Nephron progenitor cell (in vitro differentiated cells): ENCODE measurements around the gene CFL1.
"Not testable (repeated sequence)": the region's sequence is repeated elsewhere in the genome, so short reads cannot be mapped to it uniquely, and the experiment has no call there.

Experiments
- DNase-seq: peaks from one replicate; pipeline ENCODE4 v3.0.0; 2021
- H3K27ac Mint-ChIP-seq: 2 replicates; pipeline ENCODE4 v1.8.0; 2021; ENCODE audit warnings: mild to moderate bottlenecking, moderate library complexity, mixed read lengths
- H3K27me3 Mint-ChIP-seq: 2 replicates; pipeline ENCODE4 v1.8.0; 2021; ENCODE audit warnings: mild to moderate bottlenecking, low read depth, mixed read lengths; ENCODE audit not compliant: poor library complexity
- H3K36me3 Mint-ChIP-seq: 2 replicates; pipeline ENCODE4 v1.8.0; 2021; ENCODE audit warnings: low read depth, mixed read lengths
- H3K4me1 Mint-ChIP-seq: 2 replicates; pipeline ENCODE4 v1.8.0; 2021; ENCODE audit warnings: mixed read lengths
- H3K4me3 Mint-ChIP-seq: 2 replicates; pipeline ENCODE4 v1.8.0; 2021; ENCODE audit warnings: mild to moderate bottlenecking, moderate library complexity, mixed read lengths
- H3K9me3 Mint-ChIP-seq: 2 replicates; pipeline ENCODE4 v1.8.0; 2021; ENCODE audit warnings: mild to moderate bottlenecking, moderate library complexity, mixed read lengths
- CTCF ChIP-seq: fragments of 200-600 bp; sonication (generic); IDR thresholded peaks from 2 replicates; pipeline ENCODE4 v1.5.0; 2021; ENCODE audit warnings: antibody characterized with exemption

The CFL1 gene

DNA sequence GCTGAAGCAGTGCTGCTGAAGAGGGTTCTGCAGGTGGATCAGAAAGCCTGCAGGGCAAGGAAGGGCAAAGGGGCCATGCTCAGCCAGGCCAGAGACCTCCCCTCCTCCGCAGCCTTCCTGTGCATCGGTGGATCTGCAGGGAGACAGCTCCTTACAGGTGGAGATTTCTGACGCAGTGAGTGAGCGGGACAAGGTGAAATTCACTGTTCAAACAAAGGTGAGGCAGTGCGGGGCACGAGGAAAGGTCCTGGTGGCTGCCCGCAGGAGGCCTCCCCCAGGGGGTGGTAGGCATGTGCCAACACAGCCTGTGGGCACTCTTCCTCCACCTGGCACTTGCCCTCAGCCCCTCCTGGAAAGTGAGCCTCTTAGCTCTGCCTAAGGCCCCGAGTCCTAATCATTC lies 8.6 kb downstream of the CFL1 start:
- Mint-ChIP-seq H3K36me3 (peaks cover 26% of the 10 kb centered on the region), H3K4me1 (peaks cover 17% of the 10 kb centered on the region), H3K4me3 (no peak overlapping the region), H3K9me3 (peaks cover 4% of the 10 kb centered on the region), H3K27ac (peak overlapping the region; percentile 57), H3K27me3 (peaks cover 14% of the 10 kb centered on the region)
- TF ChIP-seq CTCF, result no peak
- no peak for DNase-seq

- Mint-ChIP-seq H3K4me1 (peaks cover 14% of the 10 kb centered on the region), H3K36me3 (peaks cover 19% of the 10 kb centered on the region), H3K27me3 (peaks cover 14% of the 10 kb centered on the region)
- H3K9me3 Mint-ChIP-seq, H3K4me3 Mint-ChIP-seq, H3K27ac Mint-ChIP-seq, DNase-seq: not testable (repeated sequence)
Observed at GRCh38 chr11:65848693-65849092, 9.3 kb downstream of the CFL1 start.

GRCh38 chr11:65847746-65848145 lies 10.2 kb downstream of the CFL1 start:
- Mint-ChIP-seq H3K36me3 (peaks cover 13% of the 10 kb centered on the region), H3K4me1 (peaks cover 14% of the 10 kb centered on the region), H3K4me3 (no peak overlapping the region), H3K27ac (no peak overlapping the region), H3K27me3 (peaks cover 17% of the 10 kb centered on the region), H3K9me3 (peaks cover 4% of the 10 kb centered on the region)
- no peak for TF ChIP-seq CTCF
- DNase-seq, result no peak

DNA sequence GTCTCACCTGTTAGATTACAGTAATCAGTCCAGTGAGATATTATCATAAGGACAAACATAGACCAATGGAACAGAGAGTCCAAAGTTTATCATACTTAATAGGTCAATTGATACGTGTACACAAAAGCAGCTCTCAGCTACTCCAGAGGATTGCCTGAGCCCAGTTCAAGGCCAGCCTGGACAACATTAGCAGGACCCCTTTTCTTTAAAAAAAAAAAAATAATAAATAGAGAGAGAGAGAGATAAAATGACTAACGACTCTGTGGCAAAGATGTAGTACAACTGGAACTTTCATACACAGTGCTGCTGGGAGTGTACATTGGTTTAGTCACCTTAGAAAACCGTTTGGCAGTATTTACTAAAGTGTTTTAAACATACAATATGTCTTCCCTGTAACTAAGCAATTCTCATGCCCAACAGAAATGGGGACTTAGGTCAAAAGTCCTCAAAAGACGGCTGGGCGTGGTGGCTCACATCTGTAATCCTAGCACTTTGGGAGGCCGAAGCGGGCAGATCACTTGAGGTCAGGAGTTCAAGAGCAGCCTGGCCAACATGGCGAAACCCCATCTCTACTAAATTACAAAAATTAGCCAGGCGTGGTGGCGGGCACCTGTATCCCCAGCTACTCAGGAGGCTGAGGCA lies 13.6 kb downstream of the CFL1 start:
- DNase-seq, result no peak
- no peak overlapping the region for H3K27ac Mint-ChIP-seq
- TF ChIP-seq CTCF, result no peak
- H3K27me3 Mint-ChIP-seq, result peaks cover 22% of the 10 kb centered on the region
- no peaks in the 10 kb centered on the region for H3K9me3 Mint-ChIP-seq
- no peak overlapping the region for H3K4me3 Mint-ChIP-seq
- H3K4me1 Mint-ChIP-seq, result peaks cover 4% of the 10 kb centered on the region
- no peaks in the 10 kb centered on the region for H3K36me3 Mint-ChIP-seq

GRCh38 chr11:65843811-65844210 lies 14.2 kb downstream of the CFL1 start:
- no peaks in the 10 kb centered on the region for H3K36me3 Mint-ChIP-seq
- no peak for DNase-seq
- no peak for TF ChIP-seq CTCF
- peaks cover 22% of the 10 kb centered on the region for H3K27me3 Mint-ChIP-seq
- no peaks in the 10 kb centered on the region for H3K9me3 Mint-ChIP-seq
- no peak overlapping the region for H3K27ac Mint-ChIP-seq
- no peaks in the 10 kb centered on the region for H3K4me1 Mint-ChIP-seq
- H3K4me3 Mint-ChIP-seq, result no peak overlapping the region

DNA sequence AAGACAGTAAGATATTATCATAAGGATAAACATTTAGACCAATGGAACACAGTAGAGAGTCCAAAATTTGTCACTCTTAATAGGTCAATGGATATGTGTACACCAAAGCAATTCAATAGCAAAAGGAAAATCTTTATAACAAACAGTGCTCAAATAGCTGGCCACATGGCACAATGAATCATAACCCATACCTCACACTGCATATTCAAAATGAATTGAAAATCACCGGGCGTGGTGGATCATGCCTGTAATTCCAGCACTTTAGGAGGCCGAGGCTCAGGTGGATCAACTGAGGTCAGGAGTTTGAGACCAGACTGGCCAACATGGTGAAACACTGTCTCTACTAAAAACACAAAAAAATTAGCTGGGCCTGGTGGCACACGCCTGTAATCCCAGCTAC lies 15.8 kb downstream of the CFL1 start:
- no peaks in the 10 kb centered on the region for H3K36me3 Mint-ChIP-seq
- no peak overlapping the region for H3K4me3 Mint-ChIP-seq
- TF ChIP-seq CTCF, result no peak
- no peaks in the 10 kb centered on the region for H3K4me1 Mint-ChIP-seq
- H3K27me3 Mint-ChIP-seq, result peaks cover 16% of the 10 kb centered on the region
- H3K27ac Mint-ChIP-seq, result no peak overlapping the region
- DNase-seq, result no peak
- peaks cover 1% of the 10 kb centered on the region for H3K9me3 Mint-ChIP-seq
